GM21576 (cell line): ENCODE measurements around the gene PHF5A.
A peak's percentile ranks its signal among the peaks of the same experiment; 100 is the strongest.
"Not testable (repeated sequence)": the region's sequence is repeated elsewhere in the genome, so short reads cannot be mapped to it uniquely, and the experiment has no call there.

Source experiments
- ATAC-seq: cut with Tn5 transposase; IDR thresholded peaks from one replicate; pipeline ENCODE4 v1.9.1; 2021; ENCODE audit warnings: mild to moderate bottlenecking, moderate library complexity; ENCODE audit not compliant: unreplicated experiment

The PHF5A gene

GRCh38 chr22:41488596-41489385, 20.3 kb upstream of the PHF5A start:
- no peak for ATAC-seq

GRCh38 chr22:41488076-41488475, 19.6 kb upstream of the PHF5A start:
- ATAC-seq: no peak

- ATAC-seq: no peak
These were observed 18.8 kb upstream of the PHF5A start for GRCh38 chr22:41487037-41487935.

- ATAC-seq: no peak
These were observed 16.5 kb upstream of the PHF5A start for GRCh38 chr22:41485033-41485432.

- no peak for ATAC-seq
These were observed 13.9 kb upstream of the PHF5A start for GRCh38 chr22:41482319-41482935.

GRCh38 chr22:41481925-41482318, 13.4 kb upstream of the PHF5A start:
- no peak for ATAC-seq

- ATAC-seq: no peak
These were observed 12.8 kb upstream of the PHF5A start for GRCh38 chr22:41481131-41481830.

GRCh38 chr22:41480397-41480735, 11.9 kb upstream of the PHF5A start:
- no peak for ATAC-seq

GRCh38 chr22:41479671-41480396, 11.3 kb upstream of the PHF5A start:
- ATAC-seq: no peak

- no peak for ATAC-seq
These were observed 10.5 kb upstream of the PHF5A start for GRCh38 chr22:41478891-41479521.

- no peak for ATAC-seq
These were observed 10.0 kb upstream of the PHF5A start for GRCh38 chr22:41478473-41478872.

- ATAC-seq: no peak
These were observed 6.5 kb upstream of the PHF5A start for GRCh38 chr22:41474872-41475451.

GRCh38 chr22:41471568-41471967, 3.1 kb upstream of the PHF5A start:
- no peak for ATAC-seq

GRCh38 chr22:41470886-41471285, 2.4 kb upstream of the PHF5A start:
- no peak for ATAC-seq

- peak; percentile 21 for ATAC-seq
These were observed 843 bp upstream of the PHF5A start for GRCh38 chr22:41469218-41469851.

- no peak for ATAC-seq
These were observed 6.6 kb downstream of the PHF5A start for GRCh38 chr22:41461901-41462300.

- not testable (repeated sequence) for ATAC-seq
These were observed 8.4 kb downstream of the PHF5A start for GRCh38 chr22:41460071-41460470.

- ATAC-seq: no peak
These were observed 9.1 kb downstream of the PHF5A start for GRCh38 chr22:41459431-41459830.

GRCh38 chr22:41458161-41458728, 10.2 kb downstream of the PHF5A start:
- ATAC-seq: no peak
